Liver (tissue), 9 donors: ENCODE measurements around the gene NLGN1. TPM values are rescaled to one million over a fixed set of nuclear protein-coding genes. Genes with fewer than 3 reads are reported as not detected.

Source experiments
- DNase-seq: peaks from one replicate; pipeline ENCODE4 v3.0.0-alpha.2; 2017; ENCODE audit warnings: low spot score
- H3K27ac ChIP-seq, 2 donors: one replicate each; pipeline ENCODE4 v1.7.0; 2013; ENCODE audit warnings: inconsistent platforms in 2 of 2, low read length in 2 of 2, control low read depth in 1 of 2, low read depth in 1 of 2, mild to moderate bottlenecking in 1 of 2
- H3K27me3 ChIP-seq, 4 donors: one replicate each; pipeline versions ENCODE4 v1.6.1 to v1.7.0; 2013; ENCODE audit warnings: low read length in 3 of 4, inconsistent platforms in 1 of 4, mild to moderate bottlenecking in 1 of 4, moderate library complexity in 1 of 4; ENCODE audit not compliant: control insufficient read depth in 4 of 4, insufficient read depth in 4 of 4
- H3K36me3 ChIP-seq, 4 donors: one replicate each; pipeline versions ENCODE4 v1.6.1 to v1.7.0; 2013; ENCODE audit warnings: low read length in 3 of 4, mild to moderate bottlenecking in 3 of 4, low read depth in 1 of 4, moderate library complexity in 1 of 4; ENCODE audit not compliant: control insufficient read depth in 4 of 4, insufficient read depth in 3 of 4
- H3K4me1 ChIP-seq, 4 donors: one replicate each; pipeline versions ENCODE4 v1.6.1 to v1.7.0; 2013; ENCODE audit warnings: low read length in 3 of 4, mild to moderate bottlenecking in 3 of 4, moderate library complexity in 1 of 4; ENCODE audit not compliant: control insufficient read depth in 4 of 4, insufficient read depth in 4 of 4
- H3K4me3 ChIP-seq, 3 donors: one replicate each; pipeline versions ENCODE4 v1.6.1 to v1.7.0; 2013; ENCODE audit warnings: low read length in 3 of 3, control low read depth in 1 of 3, low read depth in 1 of 3, mild to moderate bottlenecking in 1 of 3
- H3K9ac ChIP-seq, 2 donors: one replicate each; pipeline ENCODE4 v1.7.0; 2013; ENCODE audit warnings: low read length in 2 of 2, mild to moderate bottlenecking in 2 of 2, moderate library complexity in 2 of 2, control low read depth in 1 of 2, low read depth in 1 of 2
- H3K9me3 ChIP-seq, 4 donors: one replicate each; pipeline versions ENCODE4 v1.6.1 to v1.7.0; 2013; ENCODE audit warnings: low read length in 3 of 4; ENCODE audit not compliant: control insufficient read depth in 4 of 4
- ATF3 ChIP-seq: IDR thresholded peaks from 2 replicates; pipeline ENCODE4 v1.6.1; 2016; ENCODE audit warnings: antibody characterized with exemption
- CTCF ChIP-seq: fragments of 150-350 bp; IDR thresholded peaks from 2 replicates; pipeline ENCODE4 v1.5.1; 2017; ENCODE audit warnings: improper control_type of control experiment, low read depth, low read length; ENCODE audit not compliant: missing input control
- EGR1 ChIP-seq, 2 donors: IDR thresholded peaks; 2 replicates each; pipeline ENCODE4 v1.6.1; 2016 to 2018; ENCODE audit warnings: antibody characterized with exemption in 2 of 2, low read depth in 2 of 2
- FOXA1 ChIP-seq: IDR thresholded peaks from 2 replicates; pipeline ENCODE4 v1.6.1; 2016; ENCODE audit warnings: antibody characterized with exemption
- FOXA2 ChIP-seq: IDR thresholded peaks from 2 replicates; pipeline ENCODE4 v1.6.1; 2016; ENCODE audit warnings: antibody characterized with exemption
- HNF4A ChIP-seq, 2 donors: conservative IDR thresholded peaks; 2 replicates each; pipeline ENCODE4 v1.6.1; 2016; ENCODE audit warnings: antibody characterized with exemption in 2 of 2, mild to moderate bottlenecking in 2 of 2
- HNF4G ChIP-seq: IDR thresholded peaks from 2 replicates; pipeline ENCODE4 v1.6.1; 2016; ENCODE audit warnings: antibody characterized with exemption
- JUND ChIP-seq, 2 donors: IDR thresholded peaks; 2 replicates each; pipeline ENCODE4 v1.6.1; 2016; ENCODE audit warnings: antibody characterized with exemption in 2 of 2
- MAX ChIP-seq: IDR thresholded peaks from 2 replicates; pipeline ENCODE4 v1.6.1; 2016; ENCODE audit warnings: antibody characterized with exemption
- NR2F2 ChIP-seq: IDR thresholded peaks from 2 replicates; pipeline ENCODE4 v1.6.1; 2016; ENCODE audit warnings: antibody characterized with exemption
- RAD21 ChIP-seq, 2 donors: IDR thresholded peaks; 2 replicates each; pipeline ENCODE4 v1.6.1; 2016; ENCODE audit warnings: antibody characterized with exemption in 2 of 2, mild to moderate bottlenecking in 2 of 2
- REST ChIP-seq: IDR thresholded peaks from 2 replicates; pipeline ENCODE4 v1.6.1; 2016; ENCODE audit warnings: antibody characterized with exemption, mild to moderate bottlenecking
- RXRA ChIP-seq, 2 donors: IDR thresholded peaks; 2 replicates each; pipeline ENCODE4 v1.6.1; 2017 to 2018; ENCODE audit warnings: antibody characterized with exemption in 2 of 2, mild to moderate bottlenecking in 1 of 2
- SP1 ChIP-seq: IDR thresholded peaks from 2 replicates; pipeline ENCODE4 v1.6.1; 2018; ENCODE audit warnings: antibody characterized with exemption, mild to moderate bottlenecking
- TAF1 ChIP-seq: conservative IDR thresholded peaks from 2 replicates; pipeline ENCODE4 v1.6.1; 2016; ENCODE audit warnings: antibody characterized with exemption, mild to moderate bottlenecking
- YY1 ChIP-seq: IDR thresholded peaks from 2 replicates; pipeline ENCODE4 v1.6.1; 2016; ENCODE audit warnings: antibody characterized with exemption, mild to moderate bottlenecking
- WGBS: extraction: QIAGEN DNeasy Blood & Tissue Kit; methylation state at CpG from one replicate; pipeline ENCODE4 v1.1.7; 2013; 5-methylcytosine and 5-hydroxymethylcytosine counted together
- polyA plus RNA-seq, 2 donors: library from polyadenylated mRNA; stranded (reverse) in 1 of 2; unstranded in 1 of 2; fragments of 200-250 nt in 1 of 2; fragments of >200 nt in 1 of 2; fragmentation: Nextera tagmentation in 1 of 2; extraction: Ambion mirVana in 1 of 2; gene quantifications; one replicate each; pipeline versions ENCODE4 v1.2.1 to v1.2.3, GENCODE V29; 2013 to 2015
- total RNA-seq, 2 donors: library from RNA; depleted of rRNA; stranded (reverse); fragments of >200 nt; gene quantifications; one replicate each; pipeline ENCODE4 v1.2.3, GENCODE V29; 2014
- TF ChIP-seq, protein P1 (sequence below): IDR thresholded peaks from 2 replicates; pipeline ENCODE4 v1.6.1; 2016; ENCODE audit warnings: antibody characterized with exemption
- donor health status: healthy.
- donor health status: healthy.
- donor health status: healthy.
- donor health status: healthy.
- donor health status: healthy.

NLGN1 gene
- total and polyA plus RNA-seq, 4 donors = 0.02 to 0.67 (median 0.37) TPM; not detected in 1

DNA sequence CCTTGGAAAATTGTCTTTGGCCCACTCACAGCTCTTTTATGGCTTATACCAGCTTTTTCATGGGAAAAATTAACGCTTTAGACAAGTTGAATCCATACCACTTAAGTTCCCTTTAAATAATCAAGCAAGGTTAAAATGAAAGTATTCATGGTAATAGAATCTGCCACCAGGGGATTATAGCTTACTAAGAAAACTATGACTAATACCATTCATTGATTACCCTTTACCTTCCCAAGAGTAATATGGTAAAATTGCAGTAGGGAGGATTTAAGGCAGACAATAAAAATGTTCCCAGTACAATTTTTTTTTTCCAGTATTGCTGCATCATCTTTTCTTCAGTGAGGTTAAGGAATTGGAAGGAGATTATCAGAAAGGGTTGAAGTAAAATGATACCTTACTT is 820.5 kb downstream of the NLGN1 start:
- TF ChIP-seq FOXA1 (no peak), ATF3 (no peak), HNF4G (no peak)
- no peak overlapping the region for H3K27ac ChIP-seq

GRCh38 chr3:174219738-174220137 is 822.2 kb downstream of the NLGN1 start:
- H3K27ac ChIP-seq = no peak overlapping the region
- 57% methylated on average over 3 of the region's 3 CpGs for WGBS
- H3K9ac ChIP-seq = no peak overlapping the region
- no peaks in the 10 kb centered on the region for H3K36me3 ChIP-seq
- no peak for DNase-seq
- no peaks in the 10 kb centered on the region for H3K9me3 ChIP-seq
- no peak overlapping the region for H3K4me3 ChIP-seq
- H3K27me3 ChIP-seq = no peaks in the 10 kb centered on the region
- H3K4me1 ChIP-seq = no peaks in the 10 kb centered on the region
- TF ChIP-seq REST = no peak
- TF ChIP-seq HNF4A (conservative IDR thresholded peaks at IDR 0.05) = no peak
- TF ChIP-seq MAX = no peak
- TF ChIP-seq FOXA1 = no peak
- no peak for TF ChIP-seq FOXA2
- TF ChIP-seq TAF1 = no peak
- no peak for TF ChIP-seq HNF4G
- no peak for TF ChIP-seq ATF3
- TF ChIP-seq NR2F2 = no peak
- no peak for TF ChIP-seq RAD21 (IDR thresholded peaks at IDR 0.05)

More for the DNA sequence above, 820.5 kb downstream of the NLGN1 start:
- WGBS = 92% methylated on average over 1 of the region's 1 CpG
- Histone ChIP-seq H3K4me1 (no peaks in the 10 kb centered on the region), H3K27me3 (no peaks in the 10 kb centered on the region), H3K9me3 (no peaks in the 10 kb centered on the region), H3K36me3 (no peaks in the 10 kb centered on the region), H3K4me3 (no peak overlapping the region), H3K9ac (no peak overlapping the region)
- DNase-seq = no peak

GRCh38 chr3:174220775-174221554 is 823.4 kb downstream of the NLGN1 start:
- Histone ChIP-seq H3K9ac (no peak overlapping the region), H3K27me3 (no peaks in the 10 kb centered on the region), H3K36me3 (no peaks in the 10 kb centered on the region), H3K9me3 (no peaks in the 10 kb centered on the region), H3K4me3 (no peak overlapping the region), H3K4me1 (no peaks in the 10 kb centered on the region), H3K27ac (no peak overlapping the region)
- no peak for DNase-seq
- WGBS = 62% methylated on average over 4 of the region's 4 CpGs
- no peak for TF ChIP-seq NR2F2
- no peak for TF ChIP-seq TAF1
- TF ChIP-seq, protein P1, sequence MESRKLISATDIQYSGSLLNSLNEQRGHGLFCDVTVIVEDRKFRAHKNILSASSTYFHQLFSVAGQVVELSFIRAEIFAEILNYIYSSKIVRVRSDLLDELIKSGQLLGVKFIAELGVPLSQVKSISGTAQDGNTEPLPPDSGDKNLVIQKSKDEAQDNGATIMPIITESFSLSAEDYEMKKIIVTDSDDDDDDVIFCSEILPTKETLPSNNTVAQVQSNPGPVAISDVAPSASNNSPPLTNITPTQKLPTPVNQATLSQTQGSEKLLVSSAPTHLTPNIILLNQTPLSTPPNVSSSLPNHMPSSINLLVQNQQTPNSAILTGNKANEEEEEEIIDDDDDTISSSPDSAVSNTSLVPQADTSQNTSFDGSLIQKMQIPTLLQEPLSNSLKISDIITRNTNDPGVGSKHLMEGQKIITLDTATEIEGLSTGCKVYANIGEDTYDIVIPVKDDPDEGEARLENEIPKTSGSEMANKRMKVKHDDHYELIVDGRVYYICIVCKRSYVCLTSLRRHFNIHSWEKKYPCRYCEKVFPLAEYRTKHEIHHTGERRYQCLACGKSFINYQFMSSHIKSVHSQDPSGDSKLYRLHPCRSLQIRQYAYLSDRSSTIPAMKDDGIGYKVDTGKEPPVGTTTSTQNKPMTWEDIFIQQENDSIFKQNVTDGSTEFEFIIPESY = no peak
- no peak for TF ChIP-seq MAX
- TF ChIP-seq JUND (IDR thresholded peaks at IDR 0.05) = no peak
- TF ChIP-seq FOXA2 = no peak
- TF ChIP-seq YY1 = no peak
- TF ChIP-seq SP1 = no peak
- no peak for TF ChIP-seq RXRA (IDR thresholded peaks at IDR 0.05)
- no peak for TF ChIP-seq FOXA1
- TF ChIP-seq EGR1 (IDR thresholded peaks at IDR 0.05; ENCODE audit: low read depth in 2 of 2) = no peak
- no peak for TF ChIP-seq RAD21 (IDR thresholded peaks at IDR 0.05)
- no peak for TF ChIP-seq ATF3
- TF ChIP-seq HNF4G = no peak
- no peak for TF ChIP-seq HNF4A (conservative IDR thresholded peaks at IDR 0.05)
- no peak for TF ChIP-seq CTCF
